ENCODE data around the gene COG1. TPM values are rescaled to one million over a fixed set of nuclear protein-coding genes. Genes with fewer than 3 reads are reported as not detected.
A peak's percentile ranks its signal among the peaks of the same experiment; 100 is the strongest.

COG1 gene
- total and polyA plus RNA-seq, 8 donors, result 11.6 to 68.9 (median 17.9) TPM

DNA sequence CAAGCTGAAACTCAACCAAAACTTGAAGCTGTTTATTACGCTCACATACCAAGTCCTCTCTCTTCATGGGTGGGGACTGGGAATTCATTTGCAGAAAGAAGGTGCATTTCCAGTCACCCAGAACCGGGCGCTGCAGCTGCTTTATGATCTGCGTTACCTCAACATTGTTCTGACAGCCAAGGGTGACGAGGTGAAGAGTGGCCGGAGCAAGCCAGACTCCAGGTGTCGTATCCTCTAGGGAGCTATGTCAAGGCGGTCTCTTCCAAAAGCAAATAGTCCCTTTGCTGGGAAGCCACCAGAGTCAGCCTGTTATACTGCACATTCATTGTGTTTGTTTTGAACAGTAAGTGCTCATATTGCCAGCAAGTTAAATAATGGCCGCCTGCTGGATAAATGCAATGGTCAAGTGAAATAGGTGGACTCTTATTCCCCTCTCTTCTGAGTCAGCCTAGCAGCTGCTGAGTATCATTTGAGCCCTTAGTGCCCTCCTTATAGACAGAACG is 12.7 kb downstream of the COG1 start:
- Histone ChIP-seq H3K4me3 (no peak overlapping the region), H3K9me3 (no peaks in the 10 kb centered on the region), H3K27me3 (no peaks in the 10 kb centered on the region), H3K4me1 (peaks cover 21 to 43% (median 26%) of the 10 kb centered on the region in 4 donors), H3K27ac (no peak overlapping the region), H3K36me3 (peaks cover 62 to 96% (median 96%) of the 10 kb centered on the region in 4 donors)
- WGBS, 5 donors, result 77 to 88% (median 79%) methylated on average over 10 of the region's 10 CpGs
- no peak for TF ChIP-seq CTCF (IDR thresholded peaks at IDR 0.05)
- intact Hi-C loops (cut with DNase I; ENCODE audit: low total_unique reads), result no loop called here
- peak in 1 of 2 donors; percentile 28 for DNase-seq

GRCh38 chr17:73208139-73208827 is 15.4 kb downstream of the COG1 start:
- no peak overlapping the region for H3K27ac ChIP-seq
- no peak for TF ChIP-seq POLR2A (IDR thresholded peaks at IDR 0.05)
- no peak for TF ChIP-seq CTCF (IDR thresholded peaks at IDR 0.05)
- TF ChIP-seq POLR2AphosphoS5 (IDR thresholded peaks at IDR 0.05), result no peak
- TF ChIP-seq EP300 (IDR thresholded peaks at IDR 0.05), result no peak
- DNase-seq, result no peak
- no peaks in the 10 kb centered on the region for H3K9me3 ChIP-seq
- 85 to 93% (median 90%) methylated on average over 16 of the region's 16 CpGs for WGBS, 5 donors
- no peaks in the 10 kb centered on the region for H3K27me3 ChIP-seq
- peaks cover 37 to 79% (median 68%) of the 10 kb centered on the region in 4 donors for H3K36me3 ChIP-seq
- peaks cover 9 to 21% (median 11%) of the 10 kb centered on the region in 4 donors for H3K4me1 ChIP-seq
- intact Hi-C loops (cut with DNase I; ENCODE audit: low total_unique reads), result no loop called here
- H3K4me3 ChIP-seq, result no peak overlapping the region

GRCh38 chr17:73209436-73209835 is 16.6 kb downstream of the COG1 start:
- Histone ChIP-seq H3K9me3 (no peaks in the 10 kb centered on the region), H3K27ac (no peak overlapping the region), H3K36me3 (peaks cover 37 to 68% (median 59%) of the 10 kb centered on the region in 4 donors), H3K4me3 (no peak overlapping the region), H3K4me1 (peaks cover 0 to 10% (median under 1%) of the 10 kb centered on the region in 4 donors), H3K27me3 (no peaks in the 10 kb centered on the region)
- DNase-seq, result no peak
- WGBS, 5 donors, result 89 to 96% (median 94%) methylated on average over 13 of the region's 13 CpGs
- intact Hi-C loops (cut with DNase I; ENCODE audit: low total_unique reads), result no loop called here
- no peak for TF ChIP-seq EP300 (IDR thresholded peaks at IDR 0.05)
- no peak for TF ChIP-seq POLR2A (IDR thresholded peaks at IDR 0.05)
- TF ChIP-seq CTCF (IDR thresholded peaks at IDR 0.05), result no peak

DNA sequence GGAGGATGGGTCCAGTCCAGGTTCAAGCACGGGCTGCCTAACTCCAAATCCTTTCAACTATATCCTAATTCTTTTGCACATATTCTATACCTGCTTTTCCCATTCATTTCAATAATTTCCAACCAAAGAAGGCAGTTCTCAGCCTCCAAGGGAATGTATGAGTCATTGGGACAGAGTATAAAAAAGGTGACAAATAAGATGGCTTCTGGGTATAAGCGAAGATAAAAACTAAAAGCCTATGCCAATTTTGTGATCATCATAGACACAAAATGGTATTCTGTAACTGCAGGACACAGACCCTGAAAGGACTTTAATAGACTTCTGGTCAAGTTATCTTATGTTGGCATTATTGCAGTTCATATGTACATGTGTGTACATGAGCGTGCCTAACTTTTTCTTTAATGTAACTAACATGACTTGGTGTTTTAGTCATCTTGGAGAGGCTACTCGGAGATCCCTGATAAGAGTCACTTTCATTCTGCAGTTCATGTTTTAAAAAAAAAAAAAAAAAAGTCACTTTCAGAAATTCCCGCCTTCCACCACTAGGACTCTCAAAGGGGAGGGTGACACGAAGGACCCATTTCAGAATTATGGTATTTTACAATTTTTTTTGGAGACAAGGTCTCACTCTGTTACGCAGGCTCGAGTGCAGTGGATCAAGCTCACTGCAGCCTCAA is 17.3 kb downstream of the COG1 start:
- Histone ChIP-seq H3K27ac (no peak overlapping the region), H3K4me3 (no peak overlapping the region), H3K9me3 (no peaks in the 10 kb centered on the region), H3K36me3 (peaks cover 37 to 61% (median 57%) of the 10 kb centered on the region in 4 donors), H3K27me3 (no peaks in the 10 kb centered on the region), H3K4me1 (peaks cover 0 to 3% (median 0%) of the 10 kb centered on the region in 4 donors)
- intact Hi-C loops (cut with DNase I; ENCODE audit: low total_unique reads), result no loop called here
- TF ChIP-seq CTCF (IDR thresholded peaks at IDR 0.05) (peak in 2 of 7 experiments; percentile 6 to 8), EP300 (IDR thresholded peaks at IDR 0.05) (no peak), POLR2AphosphoS5 (IDR thresholded peaks at IDR 0.05) (no peak), POLR2A (IDR thresholded peaks at IDR 0.05) (no peak)
- no peak for DNase-seq
- WGBS, 5 donors, result 67 to 71% (median 71%) methylated on average over 8 of the region's 8 CpGs
